B cell (primary cell): Measurements from ENCODE around the gene FLNA.

ENCODE experiments used
- EZH2 ChIP-seq: IDR thresholded peaks from 2 replicates; pipeline ENCODE4 v1.6.1; 2012; ENCODE audit warnings: borderline replicate concordance, low read depth, mild to moderate bottlenecking, moderate library complexity, low read length; ENCODE audit not compliant: insufficient read depth, poor library complexity, severe bottlenecking
- TF ChIP-seq, protein P1 (sequence below): fragments of 200-600 bp; IDR thresholded peaks from one replicate; pipeline ENCODE4 v1.8.0; 2022; ENCODE audit warnings: antibody characterized with exemption, mild to moderate bottlenecking

DNA sequence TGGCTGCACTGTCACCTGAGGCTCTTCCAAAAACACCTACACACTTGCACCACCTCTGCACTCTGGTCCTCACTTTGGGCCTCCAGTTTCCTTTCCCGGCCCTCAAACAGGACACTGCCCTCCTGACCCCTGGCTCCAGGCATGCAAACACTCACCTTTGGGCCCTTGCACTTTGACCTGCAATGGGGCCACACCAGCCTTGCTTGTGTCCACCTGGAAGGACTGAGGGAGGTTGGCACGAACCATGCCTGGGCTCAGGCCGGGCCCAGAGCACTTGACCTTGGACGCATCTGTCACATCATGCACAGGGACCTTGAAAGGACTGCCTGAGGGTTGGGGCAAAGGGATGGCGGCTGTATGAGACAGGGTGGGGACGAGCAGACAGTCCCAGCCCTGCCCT lies 15.6 kb downstream of the FLNA start:
- TF ChIP-seq, protein P1, sequence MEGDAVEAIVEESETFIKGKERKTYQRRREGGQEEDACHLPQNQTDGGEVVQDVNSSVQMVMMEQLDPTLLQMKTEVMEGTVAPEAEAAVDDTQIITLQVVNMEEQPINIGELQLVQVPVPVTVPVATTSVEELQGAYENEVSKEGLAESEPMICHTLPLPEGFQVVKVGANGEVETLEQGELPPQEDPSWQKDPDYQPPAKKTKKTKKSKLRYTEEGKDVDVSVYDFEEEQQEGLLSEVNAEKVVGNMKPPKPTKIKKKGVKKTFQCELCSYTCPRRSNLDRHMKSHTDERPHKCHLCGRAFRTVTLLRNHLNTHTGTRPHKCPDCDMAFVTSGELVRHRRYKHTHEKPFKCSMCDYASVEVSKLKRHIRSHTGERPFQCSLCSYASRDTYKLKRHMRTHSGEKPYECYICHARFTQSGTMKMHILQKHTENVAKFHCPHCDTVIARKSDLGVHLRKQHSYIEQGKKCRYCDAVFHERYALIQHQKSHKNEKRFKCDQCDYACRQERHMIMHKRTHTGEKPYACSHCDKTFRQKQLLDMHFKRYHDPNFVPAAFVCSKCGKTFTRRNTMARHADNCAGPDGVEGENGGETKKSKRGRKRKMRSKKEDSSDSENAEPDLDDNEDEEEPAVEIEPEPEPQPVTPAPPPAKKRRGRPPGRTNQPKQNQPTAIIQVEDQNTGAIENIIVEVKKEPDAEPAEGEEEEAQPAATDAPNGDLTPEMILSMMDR: no peak
- no peak for TF ChIP-seq EZH2
